Measurements from ENCODE around the gene BRIX1. TPM values are rescaled to one million over a fixed set of nuclear protein-coding genes. Genes with fewer than 3 reads are reported as not detected.
"Not testable (repeated sequence)": the region's sequence is repeated elsewhere in the genome, so short reads cannot be mapped to it uniquely, and the experiment has no call there.

BRIX1 gene
- total and polyA plus RNA-seq, 2 of the 4 experiments (the other 2 are of a cell fraction): 15.1 to 26.1 TPM

DNA sequence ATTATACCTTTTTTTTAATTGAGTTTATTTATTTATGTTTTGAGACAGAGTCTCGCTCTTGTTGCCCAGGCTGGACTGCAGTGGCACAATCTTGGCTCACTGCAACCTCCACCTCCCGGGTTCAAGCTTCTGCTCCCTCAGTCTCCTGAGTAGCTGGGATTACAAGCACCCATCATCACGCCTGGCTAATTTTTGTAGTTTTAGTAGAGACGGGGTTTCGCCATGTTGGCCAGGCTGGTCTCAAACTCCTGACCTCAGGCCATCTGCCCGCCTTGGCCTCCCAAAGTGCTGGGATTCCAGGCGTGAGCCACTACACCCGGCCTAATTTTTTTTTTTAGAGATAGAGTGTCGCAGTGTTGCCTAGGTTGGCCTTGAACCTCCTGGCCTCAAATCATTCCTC, 7.7 kb downstream of the BRIX1 start:
- Histone ChIP-seq H3K14ac (replicated peaks; ENCODE audit: low read depth, low read length) (peak overlapping the region; percentile 78), H2AK5ac (ENCODE audit: low read depth, low read length) (peak overlapping the region; percentile 9; the same call in 1 of the 2 replicates), H3K18ac (ENCODE audit: low read depth, low read length) (peak overlapping the region; percentile 89), H2BK5ac (ENCODE audit: low read depth, low read length, poor library complexity, severe bottlenecking) (peak overlapping the region; percentile 86), H3K4ac (ENCODE audit: low read depth, low read length) (peak overlapping the region; percentile 42), H4K8ac (ENCODE audit: low read depth in 2 of 2, low read length in 2 of 2) (0 out of 4 replicates have a peak overlapping the region, but pooled peaks have one; percentile 3 to 28), H3K79me1 (ENCODE audit: low read depth in 1 of 2, low read length in 2 of 2) (peaks cover 6 to 36% of the 10 kb centered on the region in 2 experiments; a peak in 3 of 4 replicates), H3K27ac (ENCODE audit: insufficient read depth, low read length) (peak overlapping the region; percentile 95), H2BK120ac (ENCODE audit: low read depth, low read length) (peak overlapping the region; percentile 33), H3K36me3 (ENCODE audit: control insufficient read depth, insufficient read depth, low read length) (peaks cover 18% of the 10 kb centered on the region), H4K91ac (ENCODE audit: insufficient read depth, low read depth, low read length) (0 out of 2 replicates have a peak overlapping the region, but pooled peaks have one; percentile 10), H3K4me2 (ENCODE audit: low read depth, low read length) (0 out of 2 replicates have a peak overlapping the region, but pooled peaks have one; percentile 72), H4K5ac (ENCODE audit: low read depth, low read length) (peak overlapping the region; percentile 79)
- dilution Hi-C loops (cut with HindIII; ENCODE audit: low sequenced_read_pairs, unreplicated experiment); DNase-seq; H2AFZ ChIP-seq (replicated peaks; ENCODE audit: low read length, poor library complexity); H3K4me3 ChIP-seq (ENCODE audit: insufficient read depth, low read depth, low read length); H2AK9ac ChIP-seq (replicated peaks; ENCODE audit: low read depth, low read length, poor library complexity); H3K27me3 ChIP-seq (ENCODE audit: control insufficient read depth, insufficient read depth, low read length); H3K9me1 ChIP-seq (ENCODE audit: insufficient read depth, low read length); H3K56ac ChIP-seq (ENCODE audit: extremely low read depth, insufficient read depth, low read length); H3K9ac ChIP-seq (ENCODE audit: low read depth, low read length); ATAC-seq (ENCODE audit: low read depth); in situ Hi-C loops (cut with MboI; ENCODE audit: low sequenced_read_pairs); H3K9me3 ChIP-seq (ENCODE audit: control insufficient read depth, insufficient read depth, low read length); H3K4me1 ChIP-seq (ENCODE audit: control insufficient read depth, insufficient read depth, low read length); H2BK15ac ChIP-seq (ENCODE audit: low read depth, low read length); H3K23ac ChIP-seq (ENCODE audit: low read depth, low read length); H2BK20ac ChIP-seq (ENCODE audit: low read depth, low read length); BruUV-seq (replicated peaks); H4K20me1 ChIP-seq (ENCODE audit: insufficient read depth, low read length); intact Hi-C loops (cut with micrococcal nuclease): not testable (repeated sequence)
- ChIA-PET POLR2A (ENCODE audit: unreplicated experiment) (interaction anchor here (1.0 kb wide), 1 partner anchor 8 kb away, joined by 4 read pairs; the partner anchor contains the start of genes BRIX1 and RAD1), CTCF (interaction anchor here (1.2 kb wide), 1 partner anchor 25 kb away, joined by 3 read pairs; no protein-coding TSS in a partner anchor)
- no CpG with 5 or more reads among the region's 9 CpGs for WGBS, 2 experiments (ENCODE audit: extremely low coverage in 2 of 2, insufficient read length in 1 of 2)
